G401.6 (cell line): ENCODE measurements around the gene OXCT1.
"Not testable (repeated sequence)": the region's sequence is repeated elsewhere in the genome, so short reads cannot be mapped to it uniquely, and the experiment has no call there.

Experiments
- FAIRE-seq: peaks from 2 replicates; lab custom pipeline; 2012; peaks lifted over from hg19 to GRCh38; lab: Jason Lieb, UNC

The OXCT1 gene

DNA sequence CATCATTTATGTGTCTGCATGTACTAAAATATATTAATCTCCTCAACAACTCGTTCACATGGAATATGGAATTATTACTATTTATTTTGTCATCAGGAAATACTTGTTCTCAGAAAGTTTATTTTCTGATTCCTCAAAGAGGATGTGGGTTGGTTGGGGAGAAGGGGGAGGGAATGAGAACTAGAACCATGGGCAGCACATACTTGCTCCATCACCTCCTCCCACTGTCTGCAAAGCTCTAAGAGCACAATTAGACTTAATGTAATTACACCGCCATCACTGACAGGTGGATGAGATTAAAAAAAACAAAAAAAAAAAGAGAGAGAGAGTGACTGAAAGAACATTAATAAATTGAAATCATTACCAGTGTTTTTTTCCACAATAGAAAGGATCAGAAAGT is 98.2 kb downstream of the OXCT1 start:
- no peak for FAIRE-seq

DNA sequence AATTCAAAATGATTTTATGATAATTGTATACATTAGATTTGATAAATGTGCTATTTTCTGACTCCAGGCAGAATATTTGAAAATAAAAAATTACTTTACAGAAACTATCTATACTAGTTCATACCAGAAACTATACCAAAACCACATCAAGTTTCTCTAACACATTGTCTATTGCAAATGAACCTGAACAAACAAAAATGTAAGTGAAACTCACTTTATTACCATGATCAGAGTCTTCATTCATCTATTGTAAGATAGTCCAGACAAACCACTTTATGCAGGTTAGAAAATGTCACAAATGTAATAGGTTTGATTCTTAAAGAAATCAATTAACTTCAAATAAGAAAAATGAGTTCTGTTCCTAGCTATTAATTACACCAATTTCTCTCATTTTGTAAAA is 99.4 kb downstream of the OXCT1 start:
- no peak for FAIRE-seq

DNA sequence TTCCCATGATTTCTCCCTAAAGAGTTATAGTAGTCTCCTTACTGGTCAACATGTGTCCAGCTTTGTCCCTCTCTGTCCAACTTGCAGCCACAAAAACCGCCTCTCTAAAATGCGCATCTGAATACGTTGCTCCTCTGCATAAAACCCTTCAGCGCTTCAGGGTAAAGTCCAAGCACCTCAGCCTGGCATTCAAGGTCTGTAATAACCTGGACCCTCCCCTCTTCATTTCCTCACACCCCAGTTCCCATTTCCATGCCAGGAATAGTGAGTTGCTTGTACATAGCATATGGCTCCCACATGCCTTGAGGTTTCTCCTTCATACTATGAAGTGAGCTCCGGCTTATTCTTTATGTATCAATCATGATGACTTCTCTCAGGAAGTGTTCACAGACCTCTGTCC is 101.5 kb downstream of the OXCT1 start:
- FAIRE-seq = no peak

DNA sequence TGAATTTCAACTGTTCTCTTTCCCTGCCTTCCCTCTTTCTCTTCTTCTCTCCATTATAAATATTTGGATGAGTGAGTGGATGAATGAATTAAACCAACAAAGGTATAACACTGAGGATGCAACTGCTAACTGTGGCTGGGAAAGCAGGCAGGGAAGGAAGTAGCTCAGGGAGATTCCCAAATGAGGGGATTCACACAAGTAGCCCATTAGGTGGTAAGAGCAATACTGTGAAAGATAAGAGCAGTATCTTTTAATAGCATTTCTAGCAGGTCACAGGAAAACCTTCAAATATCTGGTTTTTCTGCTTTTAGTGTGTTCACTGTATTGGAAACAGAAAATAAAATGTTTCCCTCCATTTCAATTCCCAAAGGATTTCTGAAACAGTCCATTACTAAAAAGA is 105.6 kb downstream of the OXCT1 start:
- no peak for FAIRE-seq

DNA sequence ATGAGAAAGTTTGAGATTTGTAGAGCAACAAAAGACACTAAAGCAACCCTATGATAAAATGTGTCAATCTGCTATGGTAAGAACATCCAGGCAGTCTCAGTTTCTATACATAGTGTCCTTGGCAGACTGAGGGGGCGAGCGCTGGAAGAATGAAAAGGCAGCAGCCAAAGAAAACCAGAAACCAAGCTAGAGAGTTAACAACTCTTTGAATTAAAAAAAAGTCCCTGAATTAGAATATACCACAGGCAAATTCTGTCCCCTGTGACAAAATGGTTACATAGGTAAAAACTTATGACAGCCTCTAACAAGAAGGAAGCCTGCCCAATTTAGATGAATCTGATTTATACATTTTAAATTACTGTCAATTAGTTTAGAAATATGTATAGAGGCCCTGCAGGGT is 106.7 kb downstream of the OXCT1 start:
- FAIRE-seq = no peak

DNA sequence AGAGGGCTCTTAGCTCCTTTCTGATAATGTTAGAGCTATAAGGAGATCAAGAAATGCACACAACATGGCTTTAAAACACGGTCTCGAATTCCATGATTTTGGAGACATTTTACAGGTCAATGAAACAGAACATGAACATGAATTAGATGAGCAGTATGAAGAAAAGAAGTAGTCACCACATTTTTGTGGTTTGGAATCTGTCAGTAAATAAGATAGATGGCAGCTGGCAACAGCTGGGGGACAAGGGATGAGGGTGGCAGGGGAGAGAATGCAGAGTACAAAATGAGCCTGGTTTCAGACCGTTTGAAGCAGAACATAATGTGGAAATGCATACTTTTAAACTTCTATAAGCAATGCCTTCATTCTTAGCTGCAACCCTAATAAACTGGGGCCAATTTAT is 107.1 kb downstream of the OXCT1 start:
- FAIRE-seq = no peak

DNA sequence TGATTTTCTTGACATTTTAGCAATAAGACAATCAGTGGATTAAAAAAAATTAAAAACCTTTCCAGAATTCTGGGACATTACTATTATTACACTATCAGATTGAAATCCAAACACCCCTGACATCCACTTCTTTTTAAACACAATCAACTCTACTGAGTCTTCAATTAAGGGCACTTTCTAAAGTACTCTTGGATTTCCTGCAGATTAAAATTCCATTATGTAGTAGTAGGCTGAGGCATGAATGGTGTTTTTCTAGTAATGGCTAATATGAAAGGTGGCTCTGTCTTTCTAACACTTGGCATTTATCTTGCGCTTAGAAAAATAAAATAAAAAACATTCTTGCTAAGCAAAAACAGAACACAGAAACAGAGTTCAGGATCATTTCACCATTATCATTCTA is 107.8 kb downstream of the OXCT1 start:
- no peak for FAIRE-seq

DNA sequence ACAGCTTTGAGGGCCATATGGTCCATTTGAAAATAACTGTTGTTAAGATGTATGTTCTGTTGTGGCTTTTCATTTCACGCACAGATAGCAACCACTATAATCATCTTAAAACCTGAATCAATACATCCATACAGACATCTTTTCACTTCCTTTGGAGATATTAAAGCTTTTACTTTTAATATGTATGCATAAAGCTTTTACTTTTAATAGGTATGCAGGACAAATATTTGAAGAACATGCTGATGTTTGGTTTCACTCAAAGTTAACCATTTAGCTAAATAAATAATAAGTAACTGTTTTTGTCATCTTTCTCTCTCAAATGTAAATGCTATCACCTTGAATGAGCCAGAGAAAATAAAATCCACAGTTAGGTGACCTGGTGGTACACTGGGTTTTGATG is 108.6 kb downstream of the OXCT1 start:
- FAIRE-seq = no peak

DNA sequence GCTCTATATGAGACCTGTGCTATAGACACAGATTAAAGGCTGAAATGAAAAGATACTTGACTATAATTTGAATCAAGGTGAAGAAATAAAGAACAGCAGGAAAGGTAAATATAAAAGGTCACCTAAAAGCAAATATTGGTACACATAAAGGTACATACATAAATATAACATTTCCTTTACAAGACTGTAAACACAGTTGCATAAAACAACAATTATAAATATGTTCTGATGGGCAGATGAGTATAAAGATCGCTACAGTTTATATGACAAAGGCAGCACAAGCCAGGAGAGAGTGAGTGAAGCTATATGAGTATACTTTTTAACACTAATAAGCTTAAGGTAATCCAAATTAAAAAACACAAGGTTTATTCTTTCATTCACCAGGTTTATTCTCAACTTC is 114.5 kb downstream of the OXCT1 start:
- no peak for FAIRE-seq

DNA sequence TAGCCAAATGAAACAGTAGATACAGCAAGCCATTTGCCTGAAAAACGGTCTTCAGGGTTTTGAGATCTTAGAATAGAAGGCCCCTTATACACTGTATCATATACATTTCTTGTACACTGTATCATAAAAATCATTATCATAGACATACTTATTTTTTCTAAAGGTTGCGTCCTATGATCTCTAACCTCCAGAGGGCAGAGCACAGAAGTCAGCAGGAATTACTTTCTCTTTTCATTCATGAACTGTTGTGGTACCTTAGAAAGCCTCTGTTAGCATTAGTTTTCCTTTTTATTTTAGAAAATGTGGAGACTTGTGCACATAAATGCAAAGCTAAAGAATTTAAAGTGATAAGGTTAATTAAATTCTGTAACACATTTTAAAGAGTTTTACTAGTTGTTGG is 115.4 kb downstream of the OXCT1 start:
- no peak for FAIRE-seq

DNA sequence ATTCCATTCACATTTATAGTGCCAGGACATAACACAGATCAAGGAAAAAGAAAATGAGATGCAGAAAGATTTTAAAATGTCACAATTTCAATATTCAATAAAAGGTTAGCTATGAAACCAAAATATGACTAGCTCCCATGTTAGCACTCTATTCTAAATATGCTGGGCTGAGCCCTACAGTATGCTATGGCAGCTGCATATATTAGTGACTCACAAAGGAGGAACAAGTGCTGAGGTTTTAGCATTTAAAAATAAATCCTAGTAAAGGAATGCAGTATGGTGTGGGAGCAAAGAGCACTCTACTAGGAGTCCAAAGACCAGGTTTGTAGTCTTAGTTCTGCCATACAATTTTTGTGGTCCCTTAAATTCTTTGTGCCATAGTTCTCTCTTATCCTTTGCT is 118.4 kb downstream of the OXCT1 start:
- FAIRE-seq = no peak

DNA sequence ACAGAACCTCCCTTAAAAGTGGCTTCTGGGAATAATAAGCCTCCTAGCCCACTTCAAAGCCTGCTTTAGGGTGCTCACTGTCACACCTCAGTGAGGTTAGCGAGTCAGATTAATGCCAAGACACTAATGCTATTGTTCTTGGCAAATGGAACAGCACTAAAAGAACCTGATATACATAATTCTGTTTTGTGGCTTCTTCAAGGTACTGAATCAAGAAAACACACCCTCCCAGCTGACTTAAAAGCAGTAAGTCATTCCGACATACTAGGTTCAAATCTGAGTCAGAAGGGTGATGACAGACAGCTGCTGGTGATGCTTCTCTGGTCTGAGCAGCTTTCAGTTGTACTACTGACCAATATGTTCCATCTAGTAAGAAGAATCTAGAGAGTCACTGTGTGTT is 121.6 kb downstream of the OXCT1 start:
- FAIRE-seq = no peak

DNA sequence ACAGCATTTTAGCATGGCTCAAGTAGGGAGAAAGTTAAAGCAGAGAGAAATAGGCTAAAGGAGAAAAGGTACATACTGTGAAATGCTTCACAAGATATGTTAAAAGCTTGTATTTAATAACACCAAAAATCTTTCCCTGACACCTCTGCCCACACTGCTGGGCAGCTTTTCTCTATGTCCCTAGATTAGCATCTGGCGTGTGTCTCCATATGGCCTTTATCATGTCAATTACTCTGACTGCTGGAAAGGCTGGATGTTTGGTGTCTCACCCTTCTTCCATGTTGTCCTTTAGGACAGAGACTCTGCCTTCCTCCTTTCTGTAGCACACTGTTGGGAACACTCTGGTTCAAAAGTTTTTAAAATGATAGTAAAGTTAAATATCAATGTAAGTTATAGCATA is 122.5 kb downstream of the OXCT1 start:
- FAIRE-seq = no peak

DNA sequence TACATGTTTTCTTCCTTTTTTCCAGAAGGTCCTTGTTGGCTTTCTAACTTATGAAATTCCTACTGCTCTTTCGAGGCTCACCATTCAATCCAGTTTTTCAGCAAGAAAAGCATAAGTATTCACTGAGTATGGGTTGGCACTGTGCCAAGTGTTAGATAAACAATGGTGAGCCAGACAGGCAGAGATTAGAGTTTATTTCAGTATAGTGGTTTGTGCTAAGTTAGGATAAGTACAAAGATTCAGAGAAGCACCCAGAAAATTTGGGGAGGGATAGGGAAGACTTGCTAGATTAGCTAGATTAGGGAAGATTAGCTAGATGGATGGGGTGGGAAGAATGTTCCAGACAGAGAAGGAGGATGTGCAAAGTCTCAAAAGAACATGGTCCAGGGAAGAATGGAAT is 122.9 kb downstream of the OXCT1 start:
- FAIRE-seq = no peak

DNA sequence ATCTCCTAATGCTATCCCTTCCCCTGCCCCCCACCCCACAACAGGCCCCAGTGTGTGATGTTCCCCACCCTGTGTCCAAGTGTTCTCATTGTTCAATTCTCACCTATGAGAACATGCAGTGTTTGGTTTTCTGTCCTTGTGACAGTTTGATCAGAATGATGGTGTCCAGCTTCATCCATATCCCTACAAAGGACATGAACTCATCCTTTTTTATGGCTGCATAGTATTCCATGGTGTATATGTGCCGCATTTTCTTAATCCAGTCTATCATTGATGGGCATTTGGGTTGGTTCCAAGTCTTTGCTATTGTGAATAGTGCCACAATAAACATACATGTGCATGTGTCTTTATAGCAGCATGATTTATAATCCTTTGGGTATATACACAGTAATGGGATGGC is 127.6 kb downstream of the OXCT1 start:
- FAIRE-seq = not testable (repeated sequence)

DNA sequence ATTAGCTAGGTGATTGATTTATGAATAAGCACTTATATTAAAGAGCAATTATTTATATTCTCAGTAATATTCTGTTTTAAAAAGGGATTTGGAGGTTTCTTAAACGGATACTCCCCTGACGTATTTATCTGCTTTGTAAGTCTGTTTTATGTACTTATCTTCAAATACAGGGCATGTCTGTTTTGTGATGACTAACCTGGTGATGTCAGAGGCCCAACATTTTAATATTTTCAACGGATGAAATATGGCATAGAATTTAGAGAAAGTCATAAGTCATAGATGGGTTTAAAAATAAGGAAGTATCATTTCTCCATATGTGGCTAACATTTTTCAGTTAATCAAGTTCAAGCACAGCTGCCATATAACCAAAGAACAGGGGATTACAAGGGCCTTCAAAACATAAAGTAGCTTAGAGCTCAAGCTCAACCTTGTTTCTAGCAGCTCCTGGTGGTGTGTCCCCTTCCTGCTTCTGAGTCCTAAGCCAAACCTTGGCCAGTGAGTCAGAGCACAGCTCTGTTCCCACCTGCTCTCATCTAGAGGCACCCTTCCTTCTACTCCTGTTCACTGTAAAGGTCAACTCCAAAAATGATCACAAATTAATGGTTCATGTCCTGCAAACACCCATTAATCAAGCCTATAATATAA is 131.4 kb downstream of the OXCT1 start:
- no peak for FAIRE-seq

DNA sequence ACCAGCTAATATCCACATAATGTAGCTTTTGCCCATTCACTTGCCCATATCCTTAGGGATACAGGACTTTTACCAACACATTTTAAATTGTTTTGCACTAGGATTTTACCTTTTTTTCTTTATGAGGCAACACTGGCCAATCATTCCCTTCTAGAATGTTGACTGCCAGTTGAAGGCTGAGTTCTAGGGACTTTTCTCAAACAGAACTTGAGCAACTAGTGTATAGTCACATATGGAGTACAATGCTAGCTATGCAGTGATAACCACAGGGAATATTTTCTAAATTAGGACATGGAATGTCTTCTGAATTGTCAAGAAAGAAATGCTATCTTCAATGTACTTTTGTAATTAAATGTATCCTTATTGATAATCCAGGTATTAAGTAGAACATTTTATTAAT is 133.6 kb downstream of the OXCT1 start:
- FAIRE-seq = no peak

DNA sequence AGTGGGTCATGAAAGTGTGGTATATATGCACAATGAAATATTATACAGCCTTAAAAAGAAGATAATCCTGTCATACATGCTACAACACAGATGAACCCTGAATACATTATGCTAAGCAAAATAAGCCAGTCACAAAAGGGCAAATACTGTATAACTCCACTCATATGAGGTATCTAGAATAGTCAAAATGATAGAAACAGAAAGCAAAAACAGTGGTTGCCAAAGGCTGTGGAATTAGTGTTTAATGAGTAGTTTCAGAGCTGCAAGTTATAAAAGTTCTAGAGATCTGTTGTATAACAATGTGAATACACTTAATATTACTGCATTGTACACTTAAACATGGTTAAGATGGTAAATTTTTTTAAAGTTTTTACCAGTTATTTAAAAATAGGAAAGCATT is 135.0 kb downstream of the OXCT1 start:
- no peak for FAIRE-seq

DNA sequence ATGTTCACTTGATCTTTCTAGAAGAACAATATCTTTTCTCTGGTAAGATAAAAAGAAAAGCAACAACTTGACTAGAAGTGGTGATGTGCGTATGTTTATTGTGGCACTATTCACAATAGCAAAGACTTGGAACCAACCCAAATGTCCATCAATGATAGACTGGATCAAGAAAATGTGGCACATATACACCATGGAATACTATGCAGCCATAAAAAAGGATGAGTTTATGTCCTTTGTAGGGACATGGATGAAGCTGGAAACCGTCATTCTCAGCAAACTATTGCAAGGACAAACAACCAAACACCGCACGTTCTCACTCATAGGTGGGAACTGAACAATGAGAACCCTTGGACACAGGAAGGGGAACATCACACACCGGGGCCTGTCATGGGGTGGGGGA is 140.8 kb downstream of the OXCT1 start:
- FAIRE-seq = not testable (repeated sequence)

DNA sequence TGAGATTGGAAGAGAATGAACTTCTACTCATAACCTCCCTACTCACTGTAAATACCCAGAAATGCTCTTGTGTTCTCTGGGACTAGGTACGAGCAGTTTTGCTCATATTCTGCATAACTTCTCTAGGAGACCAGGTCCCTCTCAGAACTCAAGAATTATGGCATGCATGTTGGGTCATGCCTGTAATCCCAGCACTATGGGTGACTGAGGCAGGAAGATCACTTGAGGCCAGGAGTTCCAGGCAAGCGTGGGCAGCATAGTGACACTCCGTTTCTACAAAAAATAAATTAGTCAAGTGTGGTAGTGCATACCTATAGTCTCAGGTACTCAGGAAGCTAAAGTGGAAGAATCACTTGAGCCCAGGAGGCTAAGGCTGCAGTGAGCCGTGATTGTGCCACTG is 141.9 kb downstream of the OXCT1 start:
- FAIRE-seq = no peak

DNA sequence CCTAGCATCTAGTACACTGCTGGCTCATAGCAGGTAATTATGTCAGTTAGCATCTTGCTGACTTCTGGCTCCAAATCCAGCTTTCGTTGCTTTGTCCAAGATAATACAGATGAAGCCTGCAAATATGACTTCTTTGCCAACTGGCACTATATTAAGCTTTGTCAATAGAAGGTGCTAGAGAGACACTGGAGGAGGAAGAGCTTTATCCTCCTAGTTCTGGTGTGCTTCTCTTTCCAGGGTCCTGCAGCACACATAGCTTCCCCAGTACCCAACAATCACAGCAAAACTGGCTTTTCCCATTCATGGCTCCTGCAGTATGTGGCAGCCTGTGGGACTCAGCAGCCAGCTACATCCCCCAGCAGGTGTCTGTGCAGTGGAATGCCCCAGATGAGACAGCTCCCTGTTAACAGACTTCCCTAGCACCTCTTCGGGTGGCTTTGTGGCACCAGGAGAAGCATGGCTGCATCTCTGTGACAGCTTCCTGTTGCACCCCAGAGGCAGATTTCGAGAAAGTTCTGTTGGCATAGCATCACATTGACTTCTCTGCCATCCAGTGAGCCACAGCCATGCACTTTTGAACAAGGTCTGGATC is 147.8 kb downstream of the OXCT1 start:
- FAIRE-seq = no peak

DNA sequence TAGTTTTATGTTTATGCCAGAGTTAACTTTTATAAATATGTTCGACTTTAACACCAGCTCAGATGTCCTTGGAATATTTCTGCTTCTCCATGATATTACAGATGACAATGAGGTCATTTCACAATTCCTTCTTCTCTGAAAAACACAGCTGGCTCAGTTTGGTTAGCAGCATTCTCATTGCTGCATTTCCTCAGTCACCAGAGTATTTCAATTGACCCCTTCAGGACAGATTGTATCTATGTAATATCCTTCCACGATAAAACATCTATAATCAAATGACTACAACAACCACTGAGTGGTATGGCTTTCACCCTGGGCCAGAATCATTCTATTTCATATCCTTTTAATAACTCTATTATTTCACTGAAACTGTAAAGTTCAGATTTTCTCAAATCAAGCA is 148.7 kb downstream of the OXCT1 start:
- FAIRE-seq = no peak

DNA sequence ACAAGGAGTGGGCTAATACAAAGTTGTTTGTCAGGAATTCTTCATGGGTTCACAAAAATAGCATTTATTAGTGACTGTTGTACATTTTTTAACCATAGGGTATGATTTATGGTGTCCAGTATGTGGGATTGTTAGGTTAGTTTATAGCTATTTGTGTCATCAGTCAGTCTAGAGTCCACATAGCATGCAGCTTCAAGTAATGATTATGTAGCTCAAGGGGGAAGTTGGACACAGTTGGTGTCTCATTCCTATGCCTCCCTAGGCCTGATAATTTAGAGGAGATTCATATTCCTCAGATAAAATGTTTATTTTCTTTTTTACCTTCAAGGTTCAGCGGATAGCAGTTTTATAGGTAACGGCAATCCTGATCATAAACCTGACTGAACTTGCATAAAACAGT is 153.8 kb downstream of the OXCT1 start:
- no peak for FAIRE-seq

DNA sequence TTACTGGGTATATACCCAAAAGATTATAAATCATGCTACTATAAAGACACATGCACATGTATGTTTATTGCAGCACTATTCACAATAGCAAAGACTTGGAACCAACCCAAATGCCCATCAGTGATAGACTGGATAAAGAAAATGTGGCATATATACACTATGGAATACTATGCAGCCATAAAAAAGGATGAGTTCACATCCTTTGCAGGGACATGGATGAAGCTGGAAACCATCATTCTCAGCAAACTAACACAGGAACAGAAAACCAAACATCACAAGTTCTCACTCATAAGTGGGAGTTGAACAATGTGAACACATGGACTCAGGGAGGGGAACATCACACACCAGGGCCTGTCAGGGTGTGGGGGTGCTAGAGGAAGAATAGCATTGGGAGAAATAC is 155.8 kb downstream of the OXCT1 start:
- FAIRE-seq = not testable (repeated sequence)

DNA sequence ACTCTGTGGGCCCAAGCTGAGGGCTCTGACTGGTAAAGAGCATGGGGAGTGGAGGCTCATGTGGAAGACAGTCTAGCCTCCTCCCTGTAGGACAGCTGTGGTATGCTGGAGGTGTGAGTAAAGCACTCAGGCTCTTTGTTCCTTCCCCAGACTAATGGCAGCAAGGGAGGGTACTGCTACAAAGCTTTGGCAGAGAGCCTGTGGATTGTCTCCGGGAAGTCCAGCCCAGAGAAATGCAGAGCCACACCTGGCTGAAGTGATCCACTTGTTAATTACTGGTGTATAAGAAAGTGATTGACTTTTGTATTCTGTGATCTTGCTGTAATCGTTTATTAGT is 161.7 kb downstream of the OXCT1 start:
- FAIRE-seq = no peak
